HepG2 (cell line): ENCODE measurements around the gene HNRNPF. TPM values are rescaled to one million over a fixed set of nuclear protein-coding genes. Genes with fewer than 3 reads are reported as not detected.
A peak's percentile ranks its signal among the peaks of the same experiment; 100 is the strongest.

Experiments used
- ARHGAP35 ChIP-seq: sonication (generic); formaldehyde crosslinking; IDR thresholded peaks from 2 replicates; pipeline ENCODE4 v1.9.0; 2022; ENCODE audit warnings: mild to moderate bottlenecking, inconsistent platforms, moderate library complexity, missing genetic modification reagents, borderline replicate concordance
- ARID3A ChIP-seq: IDR thresholded peaks from 2 replicates; pipeline ENCODE4 v1.6.1; 2012; ENCODE audit warnings: low read depth, low read length, improper control_type of control experiment
- BCL3 ChIP-seq: sonication (generic); formaldehyde crosslinking; IDR thresholded peaks from 2 replicates; pipeline ENCODE4 v1.5.1; 2020; ENCODE audit warnings: mild to moderate bottlenecking, missing genetic modification reagents, moderate library complexity
- BORCS8-MEF2B ChIP-seq: sonication (generic); formaldehyde crosslinking; IDR thresholded peaks from 2 replicates; pipeline ENCODE4 v1.8.0; 2022; ENCODE audit warnings: mild to moderate bottlenecking, missing genetic modification reagents
- FOSL1 ChIP-seq: sonication (generic); formaldehyde crosslinking; IDR thresholded peaks from 2 replicates; pipeline ENCODE4 v1.9.0; 2021; ENCODE audit warnings: missing genetic modification reagents, borderline replicate concordance
- GLI4 ChIP-seq: sonication (generic); formaldehyde crosslinking; IDR thresholded peaks from 2 replicates; pipeline ENCODE4 v1.5.1; 2020; ENCODE audit warnings: missing genetic modification reagents, mild to moderate bottlenecking, moderate library complexity, borderline replicate concordance
- MATR3 ChIP-seq: sonication (generic); formaldehyde crosslinking; IDR thresholded peaks from 2 replicates; pipeline ENCODE4 v1.4.0; 2020; ENCODE audit warnings: missing genetic modification reagents
- PAXIP1 ChIP-seq: sonication (generic); formaldehyde crosslinking; conservative IDR thresholded peaks from 2 replicates; pipeline ENCODE4 v1.4.0; 2020; ENCODE audit warnings: mild to moderate bottlenecking, missing genetic modification reagents, moderate library complexity
- PHF5A ChIP-seq: IDR thresholded peaks from one replicate; pipeline ENCODE4 v1.6.1; 2018; ENCODE audit warnings: low read depth, missing genetic modification reagents; ENCODE audit not compliant: unreplicated experiment
- SMC3 ChIP-seq: IDR thresholded peaks from 2 replicates; pipeline ENCODE4 v1.6.1; 2011; ENCODE audit warnings: low read length, improper control_type of control experiment
- SP140L ChIP-seq: sonication (generic); formaldehyde crosslinking; IDR thresholded peaks from 2 replicates; pipeline ENCODE4 v1.4.0; 2020; ENCODE audit warnings: missing genetic modification reagents, borderline replicate concordance
- TRAFD1 ChIP-seq: sonication (generic); formaldehyde crosslinking; IDR thresholded peaks from 2 replicates; pipeline ENCODE4 v1.5.1; 2020; ENCODE audit warnings: missing genetic modification reagents, mild to moderate bottlenecking, borderline replicate concordance
- ZFP62 ChIP-seq: sonication (generic); formaldehyde crosslinking; IDR thresholded peaks from 2 replicates; pipeline ENCODE4 v1.4.0; 2020; ENCODE audit warnings: missing genetic modification reagents
- ZFY ChIP-seq: sonication (generic); formaldehyde crosslinking; IDR thresholded peaks from 2 replicates; pipeline ENCODE4 v1.4.0; 2020; ENCODE audit warnings: missing genetic modification reagents
- ZGPAT ChIP-seq: IDR thresholded peaks from 2 replicates; pipeline ENCODE4 v1.6.1; 2016; ENCODE audit warnings: mild to moderate bottlenecking
- ZNF605 ChIP-seq: sonication (generic); formaldehyde crosslinking; IDR thresholded peaks from 2 replicates; pipeline ENCODE4 v1.8.0; 2022; ENCODE audit warnings: mild to moderate bottlenecking, missing genetic modification reagents
- ZNF607 ChIP-seq: sonication (generic); formaldehyde crosslinking; IDR thresholded peaks from 2 replicates; pipeline ENCODE4 v1.5.1; 2020; ENCODE audit warnings: missing genetic modification reagents, mild to moderate bottlenecking, borderline replicate concordance
- ZNF674 ChIP-seq: sonication (generic); formaldehyde crosslinking; IDR thresholded peaks from 2 replicates; pipeline ENCODE4 v1.5.0; 2020; ENCODE audit warnings: low read depth, mild to moderate bottlenecking, missing genetic modification reagents
- ZNF720 ChIP-seq: sonication (generic); formaldehyde crosslinking; IDR thresholded peaks from 2 replicates; pipeline ENCODE4 v1.4.0; 2020; ENCODE audit warnings: missing genetic modification reagents
- polyA plus RNA-seq, 8 experiments: library from polyadenylated mRNA; depleted of rRNA in 3 of 8; stranded (reverse) in 7 of 8; unstranded in 1 of 8; fragments of >200 nt; fragmentation: Illumina TruSeq in 4 of 8; extraction: Trizol in 4 of 8; gene quantifications; 2 replicates each; pipeline versions ENCODE4 v1.2.1 to v1.2.3, GENCODE V29; 2011 to 2016; ENCODE audit warnings: low read depth in 4 of 8, missing spikeins in 1 of 8, mixed read lengths in 1 of 8; ENCODE audit not compliant: insufficient read depth in 1 of 8
- total RNA-seq, 5 experiments: library from RNA; depleted of rRNA; stranded (reverse); fragments of >200 nt; fragmentation: Illumina TruSeq; extraction: Trizol; gene quantifications; 2 replicates each; pipeline ENCODE4 v1.2.3, GENCODE V29; 2016; ENCODE audit warnings: low read depth in 1 of 5

HNRNPF gene
- total and polyA plus RNA-seq, 2 of the 13 experiments (the other 11 are each of a cell fraction or from before 2014, with no cell fraction given): 166 to 308 TPM

- TF ChIP-seq ZNF607 (no peak; the same call in 1 of the 2 replicates), PAXIP1 (CRISPR knock-in tag) (0 out of 2 replicates have a peak, but pooled peaks have one; percentile 11), TRAFD1 (CRISPR knock-in tag) (no peak), FOSL1 (CRISPR knock-in tag) (no peak), SMC3 (no peak), ZFP62 (CRISPR knock-in tag) (no peak), ZGPAT (CRISPR knock-in tag) (no peak), ARHGAP35 (CRISPR knock-in tag) (no peak), BORCS8-MEF2B (CRISPR knock-in tag) (no peak), GLI4 (CRISPR knock-in tag) (peak; percentile 81; the same call in 1 of the 2 replicates), ZFY (CRISPR knock-in tag) (peak; percentile 86), BCL3 (CRISPR knock-in tag) (0 out of 2 replicates have a peak, but pooled peaks have one; percentile 32), ZNF674 (CRISPR knock-in tag) (no peak), MATR3 (CRISPR knock-in tag) (no peak), ZNF605 (CRISPR knock-in tag) (peak; percentile 88), PHF5A (CRISPR knock-in tag) (no peak), ZNF720 (CRISPR knock-in tag) (no peak), SP140L (CRISPR knock-in tag) (no peak), ARID3A (no peak)
Observed at GRCh38 chr10:43396061-43396927, 12.7 kb downstream of the HNRNPF start (continued).
